GM20431 (cell line): ENCODE data around the gene EMILIN2.

ENCODE experiments used
- in situ Hi-C: fragments of 300-500 bp; cut with MseI, MboI; formaldehyde crosslinking; loops from one replicate; pipeline ENCODE4 v1.15.0; 2020; ENCODE audit warnings: low sequenced_read_pairs; ENCODE audit not compliant: unreplicated experiment

The EMILIN2 gene

GRCh38 chr18:2935438-2936192, 88.8 kb downstream of the EMILIN2 start:
- in situ Hi-C loops: loop anchor here (10.0 kb wide), 1 partner anchor 309 kb away; the partner anchor contains the start of gene MYL12A

- in situ Hi-C loops: loop anchor here (10.0 kb wide), 1 partner anchor 305 kb away; the partner anchor contains the start of gene MYL12A
Measured at GRCh38 chr18:2939317-2939716, 92.5 kb downstream of the EMILIN2 start.

DNA sequence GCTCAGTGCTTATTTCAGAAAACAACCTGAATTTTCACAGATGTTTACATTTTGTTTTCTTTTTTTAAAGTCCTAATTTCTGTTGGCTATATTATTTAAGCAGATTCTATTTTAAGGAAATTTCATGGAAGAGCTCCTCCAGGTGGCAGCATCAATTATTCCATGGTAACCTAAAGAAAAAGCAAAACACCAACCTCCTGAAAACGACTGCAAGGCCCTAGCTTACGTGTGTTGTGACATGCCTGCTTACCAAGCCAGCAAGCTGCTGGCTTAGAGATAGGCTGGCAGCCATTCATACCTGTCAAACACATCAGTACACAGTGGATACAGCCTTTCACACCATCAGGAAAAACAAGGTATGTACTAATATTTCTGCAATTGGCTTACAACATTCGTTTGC, 101.2 kb downstream of the EMILIN2 start:
- in situ Hi-C loops: no loop called here

DNA sequence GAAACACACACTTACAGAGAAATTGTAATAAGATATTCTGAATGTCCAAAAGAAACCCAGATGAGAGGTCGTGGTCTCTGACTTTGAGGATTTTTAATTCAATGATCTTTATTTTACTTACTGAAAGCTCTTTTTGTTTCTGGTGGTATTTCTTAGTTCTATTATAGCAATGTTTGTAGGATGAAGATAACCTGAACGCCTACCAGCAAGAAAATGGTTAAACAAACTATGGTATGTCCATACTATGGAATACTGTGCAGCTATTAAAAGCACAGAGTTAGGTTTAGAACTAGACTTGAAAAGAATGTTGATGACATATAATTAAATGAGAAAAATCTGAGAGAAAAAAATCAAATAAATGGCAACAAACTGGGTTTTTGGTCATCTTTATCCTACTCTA, 105.8 kb downstream of the EMILIN2 start:
- in situ Hi-C loops: no loop called here

DNA sequence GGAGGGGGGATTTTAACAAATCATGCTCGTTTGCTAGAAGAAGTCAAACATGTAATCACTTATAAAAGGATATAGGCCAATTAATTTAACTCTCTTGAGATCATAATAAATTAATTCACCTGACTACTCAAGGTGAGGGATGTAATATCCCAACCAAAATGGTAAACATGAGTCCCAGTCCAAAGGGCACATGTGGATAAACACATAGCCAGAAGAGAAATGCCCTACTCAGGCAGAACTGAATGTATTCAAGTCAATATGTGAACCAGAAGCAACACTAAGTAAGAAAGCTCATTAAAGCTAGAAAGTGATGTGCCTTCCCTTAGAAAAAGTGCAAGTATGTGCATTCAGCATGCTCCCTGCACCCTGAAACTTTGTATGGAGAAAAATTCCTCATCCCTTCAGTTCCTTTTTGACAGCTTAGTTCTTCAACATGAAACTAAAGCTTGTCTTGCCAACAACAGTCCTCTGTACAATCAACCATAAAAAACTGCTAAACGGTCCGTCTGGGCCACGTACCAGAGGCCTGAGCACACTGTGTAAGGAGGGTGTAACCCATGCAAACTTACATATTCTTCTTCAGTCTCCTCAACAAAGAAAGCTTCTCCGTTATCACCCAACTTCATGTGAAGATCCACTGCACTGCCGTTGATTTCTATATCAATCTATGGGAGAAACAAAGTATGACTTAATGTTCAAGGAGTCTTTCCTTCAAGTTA, 107.3 kb downstream of the EMILIN2 start:
- in situ Hi-C loops: no loop called here

GRCh38 chr18:2954869-2955645, 108.3 kb downstream of the EMILIN2 start:
- in situ Hi-C loops: no loop called here

GRCh38 chr18:2956056-2956455, 109.2 kb downstream of the EMILIN2 start:
- in situ Hi-C loops: no loop called here

- in situ Hi-C loops: no loop called here
Measured at GRCh38 chr18:2958819-2959298, 112.1 kb downstream of the EMILIN2 start.

GRCh38 chr18:2959341-2959740, 112.5 kb downstream of the EMILIN2 start:
- in situ Hi-C loops: no loop called here

DNA sequence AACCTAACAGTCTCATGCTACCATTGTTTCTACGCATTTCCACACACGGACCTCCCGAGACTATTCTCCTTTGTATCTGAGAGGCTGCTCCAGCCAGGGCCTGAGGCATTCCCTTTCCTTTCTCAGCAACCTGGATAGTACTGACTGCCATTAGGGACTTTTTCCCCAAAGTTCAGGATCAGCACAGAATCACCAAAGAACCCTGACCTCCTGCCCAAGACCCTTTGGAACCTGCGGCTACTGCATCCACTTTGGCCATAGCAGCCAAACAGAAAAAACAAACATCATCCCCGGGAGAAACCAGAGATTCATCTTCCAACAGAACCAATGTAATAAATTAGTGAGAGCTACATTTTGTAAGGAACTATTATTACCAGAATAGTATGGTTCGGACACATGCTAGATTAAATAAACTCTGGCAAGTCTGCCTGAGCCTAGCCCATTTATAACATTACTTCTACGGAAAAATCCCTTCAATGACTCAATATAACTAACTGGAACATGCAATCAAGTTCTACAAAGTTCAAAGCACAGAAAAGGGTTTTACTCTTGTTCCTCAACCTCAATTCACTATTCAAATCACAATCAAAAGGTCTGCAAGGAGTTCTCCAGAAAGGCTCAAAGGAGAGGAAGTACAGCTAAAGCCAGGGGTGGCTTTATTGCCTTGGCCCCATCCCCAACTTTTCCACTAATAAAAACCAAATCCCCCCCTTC, 114.3 kb downstream of the EMILIN2 start:
- in situ Hi-C loops: no loop called here

- in situ Hi-C loops: no loop called here
Measured at GRCh38 chr18:2961821-2962220, 115.0 kb downstream of the EMILIN2 start.

DNA sequence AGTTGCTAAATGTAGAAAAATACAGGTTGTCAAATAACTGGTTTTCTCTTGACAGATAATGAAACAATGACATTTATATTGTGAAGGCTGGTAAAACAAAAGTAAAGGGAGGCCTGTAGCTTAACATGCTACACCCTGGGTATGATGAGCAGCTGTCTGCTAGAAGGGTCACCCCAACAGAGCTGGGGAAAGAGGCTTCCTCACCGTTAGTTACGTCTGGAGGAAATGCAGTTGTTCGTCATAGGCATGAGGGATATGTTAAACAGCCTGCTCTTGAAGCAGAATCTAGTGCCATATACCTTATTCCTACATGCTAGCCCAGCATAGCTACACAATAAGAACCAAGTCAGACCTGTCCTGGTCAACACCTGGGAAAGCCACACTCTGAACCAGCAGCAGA, 116.2 kb downstream of the EMILIN2 start:
- in situ Hi-C loops: no loop called here

DNA sequence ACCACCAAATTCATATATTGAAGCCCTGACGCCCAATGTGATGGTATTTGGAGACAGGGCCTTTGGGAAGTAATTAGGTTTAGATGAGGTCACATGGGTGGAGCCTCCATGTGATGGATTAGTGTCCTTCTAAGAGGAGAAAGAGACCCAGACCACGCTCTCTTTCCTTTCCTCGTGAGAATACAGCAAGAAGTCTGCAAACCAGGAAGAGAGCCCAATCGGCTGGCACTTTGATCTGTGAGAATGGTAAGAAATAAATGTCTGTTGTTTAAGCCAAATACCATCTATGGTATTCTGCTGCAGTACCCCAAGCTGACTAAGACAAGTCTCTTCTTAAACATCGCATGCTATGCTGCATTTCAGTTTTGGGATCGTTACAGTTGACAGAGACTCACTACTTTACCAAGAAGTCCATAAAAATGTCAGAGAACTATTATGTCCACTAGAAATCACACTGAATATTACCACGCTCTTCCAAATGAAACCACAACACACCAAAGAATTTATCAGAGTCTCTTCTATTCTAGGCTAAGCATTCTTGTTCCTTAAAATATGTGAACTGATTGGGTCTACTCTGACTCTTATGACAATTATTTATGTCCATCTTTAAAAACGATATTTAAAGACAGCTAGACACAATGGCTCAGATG, 117.7 kb downstream of the EMILIN2 start:
- in situ Hi-C loops: no loop called here
